Heart right ventricle (tissue), 16 donors: ENCODE data around the gene HLA-DOA. TPM values are rescaled to one million over a fixed set of nuclear protein-coding genes. Genes with fewer than 3 reads are reported as not detected.

Experiments used
- ATAC-seq, 8 donors: fragments of 200-7000 bp; cut with Tn5 transposase; one replicate each; pipeline ENCODE4 v1.9.1; 2020; ENCODE audit warnings: mild to moderate bottlenecking in 8 of 8, moderate library complexity in 8 of 8, moderate number of reproducible peaks in 1 of 8
- DNase-seq, 2 donors: peaks; one replicate each; pipeline ENCODE4 v3.0.0-alpha.2; 2020
- H3K27ac ChIP-seq, 10 donors: fragments of 200-600 bp; sonication (generic) in 2 of 10; one replicate each; pipeline versions ENCODE4 v1.5.0 to v1.8.0; 2020 to 2022; ENCODE audit warnings: mild to moderate bottlenecking in 3 of 10
- H3K27me3 ChIP-seq, 7 donors: fragments of 200-600 bp; one replicate each; pipeline ENCODE4 v1.8.0; 2021 to 2022; ENCODE audit warnings: mild to moderate bottlenecking in 2 of 7
- H3K36me3 ChIP-seq, 9 donors: fragments of 200-600 bp; sonication (generic) in 1 of 9; one replicate each; pipeline versions ENCODE4 v1.5.0 to v1.8.0; 2020 to 2022; ENCODE audit warnings: mild to moderate bottlenecking in 2 of 9
- H3K4me1 ChIP-seq, 9 donors: fragments of 200-600 bp; sonication (generic) in 1 of 9; one replicate each; pipeline versions ENCODE4 v1.5.0 to v1.8.0; 2020 to 2022; ENCODE audit warnings: mild to moderate bottlenecking in 4 of 9
- H3K4me3 ChIP-seq, 10 donors: fragments of 200-600 bp; sonication (generic) in 2 of 10; one replicate each; pipeline versions ENCODE4 v1.5.0 to v1.8.0; 2020 to 2022; ENCODE audit warnings: mild to moderate bottlenecking in 7 of 10, moderate library complexity in 2 of 10
- H3K9me3 ChIP-seq, 11 donors: fragments of 200-600 bp in 10 of 11; sonication (generic) in 2 of 11; one replicate each; pipeline versions ENCODE4 v1.5.0 to v1.8.0; 2013 to 2022; ENCODE audit warnings: mild to moderate bottlenecking in 2 of 11, control low read depth in 1 of 11, moderate library complexity in 1 of 11
- CTCF ChIP-seq, 9 donors: fragments of 200-600 bp; sonication (generic) in 2 of 9; IDR thresholded peaks; one replicate each; pipeline versions ENCODE4 v1.5.0 to v1.8.0; 2021 to 2022; ENCODE audit warnings: antibody characterized with exemption in 9 of 9, mild to moderate bottlenecking in 5 of 9, moderate library complexity in 1 of 9
- WGBS, 2 donors: extraction: QIAGEN DNeasy Blood & Tissue Kit; methylation state at CpG; one replicate each; pipeline ENCODE4 v1.1.7; 2013; ENCODE audit warnings: inconsistent platforms in 1 of 2; 5-methylcytosine and 5-hydroxymethylcytosine counted together
- intact Hi-C, 10 donors: fragments of 100-400 bp; cut with DNase I; formaldehyde crosslinking; loops; one replicate each; pipeline versions ENCODE4 v1.11.1 to v1.14.2; 2022
- polyA plus RNA-seq, 2 donors: library from polyadenylated mRNA; stranded (reverse); fragments of 200-250 nt; gene quantifications; one replicate each; pipeline ENCODE4 v1.2.3, GENCODE V29; 2013
- total RNA-seq, 10 donors: library from RNA; stranded (reverse); fragmentation: NEBNext Ultra II Directional in 3 of 10; extraction: Animal tissue kit (Norgen Biotek cat#: 25700) in 3 of 10; gene quantifications; one replicate each; pipeline versions ENCODE4 v1.2.1 to v1.2.4, GENCODE V29; 2021 to 2023
- donor health status: Arrhythmogenic right ventricular cardiomyopathy.
- donor health status: ischemic (EF 13 %, LVEDD 7.1; RV severe dilation, severe dysfunction).
- donor health status: healthy with polysubstance abuse.
- donor health status: DM: no; HTN: yes; CAD: no.
- donor health status: DM: no; HTN: no; CAD: no.
- donor health status: ischemic (EF 25% LVEDD 6.9; RV normal size, moderate dysfunction).
- donor health status: ischemic (EF 25% LVEDD 5.7; RV mildly dilated, moderate dysfunction).
- donor health status: healthy.
- donor health status: DM: yes; HTN: yes; CAD: no.
- donor health status: Ischemic cardiomyopathy.
- donor health status: ischemic (EF 35%, LVEDD 5.7; RV mildly dilated, moderate dysfunction).
- donor health status: nonischemic (EF 11% LVEDD 7.7; RV severe dilation, severe dysfunction).
- donor health status: DM: yes; HTN: yes; CAD: no.
- donor health status: PGD.
- donor health status: ischemic (EF 29% LVEDD 5.4; RV normal size, mild dysfunction).
- donor health status: nonischemic (EF 23%, LVEDD 6.1; RV moderate dilation, normal function).

The HLA-DOA gene
- total and polyA plus RNA-seq, 12 donors = 0.65 to 22.8 (median 2.0) TPM

DNA sequence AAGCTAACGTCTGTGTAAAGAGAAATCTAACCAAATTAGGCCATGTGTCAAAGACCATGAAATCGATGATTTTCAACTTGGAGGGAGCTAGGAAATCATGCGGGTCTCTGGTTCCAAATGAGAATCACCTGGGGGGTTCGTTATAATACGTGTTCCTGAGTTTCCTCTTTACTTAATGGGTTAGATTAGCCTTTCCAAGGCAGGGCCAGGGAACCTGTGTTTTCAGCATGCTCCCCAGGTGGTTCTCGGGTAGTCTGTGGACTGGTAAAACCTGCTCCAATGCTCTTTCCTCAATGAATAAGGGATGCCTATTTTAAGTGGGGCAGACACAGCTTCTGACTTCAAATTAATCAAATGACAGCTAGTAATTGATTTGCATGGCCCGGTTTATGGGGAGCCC lies 965 bp upstream of the HLA-DOA start:
- Histone ChIP-seq H3K4me1 (peaks cover 0 to 25% (median 15%) of the 10 kb centered on the region in 9 donors), H3K4me3 (no peak overlapping the region), H3K27me3 (peaks cover 0 to 33% (median 9%) of the 10 kb centered on the region in 7 donors), H3K9me3 (no peaks in the 10 kb centered on the region), H3K27ac (peak overlapping the region in 2 of 10 donors; percentile 25 to 79), H3K36me3 (no peaks in the 10 kb centered on the region)
- no peak for ATAC-seq
- TF ChIP-seq CTCF (IDR thresholded peaks at IDR 0.05) = no peak
- intact Hi-C loops = loop anchor here in 6 of 10 donors (5.0 to 10.0 kb wide), 3 partner anchors 134 to 234 kb away; no protein-coding TSS in a partner anchor
- 67 to 73% methylated on average over 7 of the region's 7 CpGs for WGBS, 2 donors
- DNase-seq = no peak

- DNase-seq (no peak), ATAC-seq (no peak)
- Histone ChIP-seq H3K9me3 (no peaks in the 10 kb centered on the region), H3K4me1 (peaks cover 0 to 12% (median 9%) of the 10 kb centered on the region in 9 donors), H3K36me3 (no peaks in the 10 kb centered on the region), H3K27ac (no peak overlapping the region), H3K4me3 (no peak overlapping the region), H3K27me3 (peaks cover 0 to 35% (median 8%) of the 10 kb centered on the region in 7 donors)
- no peak for TF ChIP-seq CTCF (IDR thresholded peaks at IDR 0.05)
- intact Hi-C loops = loop anchor here in 1 of 10 donors (10.0 kb wide), 1 partner anchor 237 kb away; no protein-coding TSS in a partner anchor
- WGBS, 2 donors = 88 to 89% methylated on average over 26 of the region's 26 CpGs
These were observed 1.5 kb downstream of the HLA-DOA start for GRCh38 chr6:33007831-33008400.

DNA sequence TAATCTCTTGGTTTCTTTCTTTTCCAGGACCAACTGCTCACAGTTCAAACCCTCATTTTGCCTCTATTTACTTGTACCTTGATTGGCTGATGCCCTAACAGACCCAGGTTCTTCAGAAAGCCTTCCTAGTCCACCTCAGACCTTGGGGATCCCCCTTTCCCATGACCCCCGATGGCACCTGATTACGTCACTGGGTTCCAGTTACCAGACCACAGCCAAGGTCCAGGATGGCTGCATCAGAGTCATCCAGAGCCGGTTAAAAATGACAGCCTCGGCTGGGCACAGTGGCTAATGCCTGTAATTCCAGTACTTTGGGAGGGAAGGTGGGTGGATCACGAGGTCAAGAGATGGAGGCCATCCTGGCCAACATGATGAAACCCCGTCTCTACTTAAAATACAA lies 4.5 kb downstream of the HLA-DOA start:
- no peak for TF ChIP-seq CTCF (IDR thresholded peaks at IDR 0.05)
- Histone ChIP-seq H3K4me3 (no peak overlapping the region), H3K27me3 (peaks cover 0 to 36% (median 6%) of the 10 kb centered on the region in 7 donors), H3K4me1 (peaks cover 0 to 9% (median 7%) of the 10 kb centered on the region in 9 donors), H3K27ac (no peak overlapping the region), H3K9me3 (no peaks in the 10 kb centered on the region), H3K36me3 (no peaks in the 10 kb centered on the region)
- intact Hi-C loops = loop anchor here in 2 of 10 donors (5.0 to 10.0 kb wide), 2 partner anchors 212 to 240 kb away; no protein-coding TSS in a partner anchor
- DNase-seq (no peak), ATAC-seq (no peak)
- WGBS, 2 donors = 78 to 81% methylated on average over 6 of the region's 6 CpGs

- no peaks in the 10 kb centered on the region for H3K4me1 ChIP-seq
- TF ChIP-seq CTCF (IDR thresholded peaks at IDR 0.05) = no peak
- 68 to 78% methylated on average over 4 of the region's 4 CpGs for WGBS, 2 donors
- no peak overlapping the region for H3K4me3 ChIP-seq
- H3K9me3 ChIP-seq = no peaks in the 10 kb centered on the region
- DNase-seq (no peak), ATAC-seq (no peak)
- intact Hi-C loops = loop anchor here in 2 of 10 donors (5.0 to 10.0 kb wide), 2 partner anchors 216 to 243 kb away; no protein-coding TSS in a partner anchor
- H3K36me3 ChIP-seq = no peaks in the 10 kb centered on the region
- H3K27me3 ChIP-seq = peaks cover 0 to 50% (median 7%) of the 10 kb centered on the region in 7 donors
- no peak overlapping the region for H3K27ac ChIP-seq
These were observed 7.7 kb downstream of the HLA-DOA start for GRCh38 chr6:33001685-33002084.
